GM12801 (cell line): Measurements from ENCODE around the gene CNTD1.

Source experiments
- TF ChIP-seq, protein P1 (sequence below): IDR thresholded peaks from one replicate; pipeline ENCODE4 v1.5.1; 2011; ENCODE audit warnings: control low read depth; ENCODE audit not compliant: insufficient read length; ENCODE audit errors: extremely low read depth

Gene CNTD1, protein sequence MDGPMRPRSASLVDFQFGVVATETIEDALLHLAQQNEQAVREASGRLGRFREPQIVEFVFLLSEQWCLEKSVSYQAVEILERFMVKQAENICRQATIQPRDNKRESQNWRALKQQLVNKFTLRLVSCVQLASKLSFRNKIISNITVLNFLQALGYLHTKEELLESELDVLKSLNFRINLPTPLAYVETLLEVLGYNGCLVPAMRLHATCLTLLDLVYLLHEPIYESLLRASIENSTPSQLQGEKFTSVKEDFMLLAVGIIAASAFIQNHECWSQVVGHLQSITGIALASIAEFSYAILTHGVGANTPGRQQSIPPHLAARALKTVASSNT

DNA sequence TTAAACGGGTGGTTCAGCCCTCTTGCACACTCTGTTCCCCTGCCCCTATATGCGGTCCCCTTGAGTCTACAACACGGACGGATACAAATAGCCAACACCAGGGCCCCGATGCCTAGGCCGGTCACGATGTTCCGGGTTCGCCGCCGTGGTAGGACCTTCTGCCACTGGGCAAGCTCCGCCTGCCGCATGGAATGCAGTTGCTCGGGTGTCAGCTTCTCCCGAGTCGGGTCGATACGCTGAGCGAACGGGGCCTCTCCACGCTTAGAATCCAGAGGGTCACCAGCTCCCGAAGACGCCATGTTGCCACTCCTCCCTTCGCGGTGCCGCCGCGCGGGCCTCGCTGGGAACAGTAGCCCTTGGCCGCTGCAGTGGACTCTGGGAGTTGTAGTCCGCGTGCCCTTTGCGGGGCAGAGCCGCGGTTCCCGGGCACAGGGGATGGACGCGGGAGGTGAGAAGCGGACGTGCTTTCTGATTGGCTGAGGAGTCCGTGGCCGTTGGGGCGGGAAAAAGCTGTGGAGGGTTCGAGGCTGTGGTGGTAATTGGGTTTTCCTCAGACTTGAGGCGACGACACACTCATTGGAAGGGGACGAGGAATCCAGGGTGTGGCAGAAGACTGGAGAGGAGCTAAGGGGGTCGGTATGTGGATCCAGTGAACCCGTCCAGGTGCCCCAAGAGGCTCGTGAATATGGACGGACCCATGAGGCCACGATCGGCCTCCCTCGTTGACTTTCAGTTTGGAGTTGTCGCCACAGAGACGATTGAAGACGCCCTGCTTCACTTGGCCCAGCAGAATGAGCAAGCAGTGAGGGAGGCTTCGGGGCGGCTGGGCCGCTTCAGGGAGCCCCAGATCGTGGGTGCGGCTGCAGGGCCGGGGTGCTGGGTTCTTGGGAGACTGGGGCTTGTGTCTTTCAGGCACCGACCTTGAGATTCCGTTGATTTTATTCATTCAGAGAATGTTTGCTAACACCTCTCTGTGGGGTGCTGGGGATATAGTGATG is at the start of gene CNTD1, which contains the start of gene COA3:
Gene CNTD1, plus strand, starts transcription at position 479 of the 998 bp plus-strand sequence. Its CDS starts 207 bp downstream, at position 686.
Gene COA3, minus strand, starts transcription at position 322 of the 998 bp plus-strand sequence. Its CDS starts 23 bp downstream, at position 299.
- TF ChIP-seq, protein P1, sequence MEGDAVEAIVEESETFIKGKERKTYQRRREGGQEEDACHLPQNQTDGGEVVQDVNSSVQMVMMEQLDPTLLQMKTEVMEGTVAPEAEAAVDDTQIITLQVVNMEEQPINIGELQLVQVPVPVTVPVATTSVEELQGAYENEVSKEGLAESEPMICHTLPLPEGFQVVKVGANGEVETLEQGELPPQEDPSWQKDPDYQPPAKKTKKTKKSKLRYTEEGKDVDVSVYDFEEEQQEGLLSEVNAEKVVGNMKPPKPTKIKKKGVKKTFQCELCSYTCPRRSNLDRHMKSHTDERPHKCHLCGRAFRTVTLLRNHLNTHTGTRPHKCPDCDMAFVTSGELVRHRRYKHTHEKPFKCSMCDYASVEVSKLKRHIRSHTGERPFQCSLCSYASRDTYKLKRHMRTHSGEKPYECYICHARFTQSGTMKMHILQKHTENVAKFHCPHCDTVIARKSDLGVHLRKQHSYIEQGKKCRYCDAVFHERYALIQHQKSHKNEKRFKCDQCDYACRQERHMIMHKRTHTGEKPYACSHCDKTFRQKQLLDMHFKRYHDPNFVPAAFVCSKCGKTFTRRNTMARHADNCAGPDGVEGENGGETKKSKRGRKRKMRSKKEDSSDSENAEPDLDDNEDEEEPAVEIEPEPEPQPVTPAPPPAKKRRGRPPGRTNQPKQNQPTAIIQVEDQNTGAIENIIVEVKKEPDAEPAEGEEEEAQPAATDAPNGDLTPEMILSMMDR, result no peak

DNA sequence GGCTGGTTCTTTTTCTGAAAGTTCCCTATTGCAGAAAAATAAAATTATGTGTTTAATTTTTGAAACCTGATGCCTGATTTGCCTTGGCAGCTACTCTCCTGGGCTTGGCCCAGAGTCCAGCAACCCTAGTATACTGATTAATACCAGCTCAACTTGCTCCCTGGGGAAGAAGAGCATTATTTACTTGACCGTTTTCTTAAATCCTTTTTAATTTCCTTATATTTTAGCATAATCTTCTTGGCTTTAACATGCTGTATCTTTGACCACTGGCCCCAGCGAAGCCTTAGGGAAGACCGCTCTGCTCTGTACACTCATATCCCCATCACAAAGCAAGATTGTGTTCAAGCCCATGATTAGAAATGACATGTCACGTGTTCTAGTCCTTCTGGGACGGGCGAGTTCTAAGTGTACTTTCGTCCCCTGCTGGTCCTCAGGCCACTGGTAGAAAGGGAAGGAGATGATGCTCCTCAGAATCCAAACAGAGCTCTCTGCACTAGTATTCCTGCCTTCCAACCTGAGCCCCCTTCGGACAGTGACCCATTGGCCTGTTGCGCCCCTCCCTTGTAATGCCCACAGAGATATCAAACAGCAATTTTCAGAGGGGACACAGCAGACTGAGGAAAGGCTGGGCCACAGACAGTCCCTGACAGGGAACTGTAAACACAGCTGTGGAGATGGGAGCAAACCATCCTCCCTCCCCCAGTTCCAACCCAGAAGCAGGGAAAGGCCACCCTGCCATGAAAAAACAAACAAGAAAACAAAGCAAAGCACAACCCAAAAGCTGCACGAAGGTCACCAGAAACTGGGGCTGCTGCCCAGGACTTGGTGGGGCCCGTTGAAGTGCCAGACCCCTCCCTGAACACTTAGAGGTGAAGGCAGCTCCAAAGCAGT is 49.5 kb upstream of the CNTD1 start:
- TF ChIP-seq, protein P1, result no peak

DNA sequence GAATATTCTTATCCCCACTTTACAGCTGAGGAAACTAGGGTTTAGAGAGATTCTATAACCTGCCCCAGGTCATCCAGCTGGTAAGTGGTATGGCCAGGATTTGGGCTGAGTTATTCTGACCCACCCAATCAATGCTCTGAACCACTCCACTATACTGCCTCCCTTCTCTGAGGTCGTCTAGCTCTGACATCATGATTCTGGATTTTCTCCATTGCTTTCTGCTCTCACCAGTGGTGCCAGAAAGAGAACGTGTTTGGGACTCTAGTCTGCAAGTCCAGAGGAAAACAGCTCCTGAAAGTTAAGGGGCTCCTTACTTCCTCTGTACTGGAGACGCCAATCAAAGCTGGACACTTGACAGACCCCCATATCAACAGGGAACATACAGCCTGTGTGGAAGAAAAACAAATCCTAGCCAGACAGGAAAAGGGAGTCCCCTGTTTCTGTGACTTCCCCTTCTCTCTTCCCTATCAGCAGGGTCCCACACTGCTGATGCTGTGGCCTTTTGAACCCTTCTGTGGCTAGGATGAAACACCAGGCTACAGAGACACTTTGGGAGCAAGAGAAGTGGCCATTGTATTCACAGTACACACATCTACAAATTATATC is 47.8 kb upstream of the CNTD1 start:
- TF ChIP-seq, protein P1, result no peak

DNA sequence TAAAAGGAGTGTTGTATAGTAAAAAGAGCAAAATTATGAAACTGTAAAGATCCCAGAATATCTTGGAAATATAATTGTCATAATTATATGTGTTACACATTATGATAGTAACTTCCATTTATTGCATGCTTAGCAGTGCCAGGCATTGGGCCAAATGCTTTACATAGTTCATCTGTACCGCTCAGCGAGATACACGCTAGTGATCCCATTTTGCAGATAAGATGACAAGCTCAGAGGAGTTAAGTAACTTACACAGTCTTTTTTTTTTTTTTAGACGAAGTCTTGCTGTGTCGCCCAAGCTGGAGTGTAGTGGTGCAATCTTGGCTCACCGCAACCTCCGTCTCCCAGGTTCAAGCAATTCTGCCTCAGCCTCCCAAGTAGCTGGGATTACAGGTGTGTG is 47.0 kb upstream of the CNTD1 start:
- TF ChIP-seq, protein P1, result no peak

DNA sequence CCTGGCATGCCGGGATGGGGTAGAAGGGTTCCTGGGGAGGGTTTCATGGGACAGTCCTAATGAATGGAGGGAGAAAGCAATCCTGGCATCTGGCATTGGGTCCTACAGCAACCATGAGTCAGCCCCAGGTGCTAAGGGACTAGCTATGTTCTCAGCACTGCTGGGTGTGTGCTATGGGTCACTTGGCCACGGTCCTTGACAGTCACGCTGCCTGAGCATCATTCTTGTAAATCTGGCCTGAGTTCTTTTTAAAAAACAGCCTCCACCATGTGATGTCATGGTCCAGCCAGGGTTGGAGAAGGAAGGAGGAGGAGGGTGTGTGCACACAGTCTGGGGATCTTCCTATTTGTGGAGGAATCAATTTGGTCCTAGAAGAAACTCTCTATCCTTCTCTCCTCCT is 43.9 kb upstream of the CNTD1 start:
- TF ChIP-seq, protein P1, result no peak

DNA sequence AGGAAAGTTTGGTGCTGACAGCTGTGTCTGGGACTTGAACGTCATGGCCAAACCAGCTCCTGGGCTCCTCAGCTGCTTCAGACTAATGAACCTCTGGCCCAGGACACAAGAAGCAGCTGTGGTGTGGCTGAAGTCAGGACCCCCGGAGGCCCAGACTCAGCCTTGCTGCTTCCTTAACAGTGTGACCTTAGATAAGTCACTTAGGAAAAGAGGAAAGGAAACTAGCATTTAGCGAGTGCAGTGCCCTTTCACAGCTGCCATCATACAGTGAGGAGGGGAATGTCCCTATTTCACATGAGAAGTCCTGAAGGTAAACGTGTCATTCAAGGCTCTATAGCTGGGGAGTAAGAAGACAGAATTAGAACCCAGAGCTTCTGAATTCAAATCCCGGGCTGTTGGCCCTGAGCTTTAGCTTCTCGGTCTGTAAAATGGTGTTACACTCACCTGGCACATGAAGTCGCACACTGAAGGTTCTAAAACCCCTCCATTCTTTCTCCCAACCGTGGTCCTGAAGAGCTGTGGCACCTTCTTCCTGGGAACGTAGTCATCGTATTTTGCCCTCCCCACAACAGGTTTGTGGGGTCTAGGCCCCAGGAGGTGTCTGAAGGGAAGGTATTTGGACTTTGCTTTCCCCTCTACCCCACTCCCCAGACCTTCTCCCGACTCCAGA is 38.5 kb upstream of the CNTD1 start:
- TF ChIP-seq, protein P1, result no peak
